NCI-H526 (cell line): ENCODE measurements around the gene CXCL14.
"Not testable (repeated sequence)": the region's sequence is repeated elsewhere in the genome, so short reads cannot be mapped to it uniquely, and the experiment has no call there.

Experiments
- DNase-seq, 2 experiments: peaks; one replicate each; lab custom pipeline; 2025; lab: John Stamatoyannopoulos, UW

CXCL14 gene

DNA sequence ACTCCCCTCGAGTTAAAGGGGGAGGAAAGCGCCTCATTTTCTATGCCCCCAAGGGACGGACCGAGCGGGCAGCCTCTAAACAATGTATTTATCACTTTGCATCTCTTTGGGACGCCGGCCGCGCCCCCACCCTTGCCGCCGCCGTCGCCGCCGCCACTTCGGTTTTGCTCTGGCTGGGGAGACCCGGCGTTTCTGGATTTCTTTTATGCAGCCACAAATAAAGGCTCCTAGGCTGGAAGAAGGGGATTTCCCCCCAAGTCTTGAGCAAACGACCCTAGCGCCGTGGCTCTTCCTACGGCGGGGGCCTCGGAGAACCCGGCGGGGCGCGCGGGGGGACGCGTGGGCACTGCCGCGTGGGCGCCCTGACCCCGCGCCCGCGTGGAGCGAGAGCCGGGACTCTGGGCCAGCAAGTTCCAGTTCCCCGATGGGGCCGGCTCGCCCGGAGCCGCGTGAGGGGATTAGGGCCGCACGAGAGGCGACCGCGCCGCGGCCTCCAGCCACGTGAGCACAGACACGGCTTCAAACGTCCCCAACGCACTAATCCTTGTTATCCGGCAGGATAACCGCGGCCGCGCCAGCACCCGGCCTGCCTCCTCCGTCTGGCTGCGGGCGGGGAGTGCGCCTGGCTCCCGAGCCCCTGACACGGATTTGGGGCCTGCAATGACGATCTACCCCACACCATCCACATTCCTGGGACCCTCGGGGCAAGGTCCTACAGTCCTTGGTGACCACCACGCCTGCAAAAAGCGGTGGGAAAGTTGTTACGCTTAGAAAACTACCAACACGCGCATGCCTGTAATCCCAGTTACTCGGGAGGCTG is 35.1 kb downstream of the CXCL14 start:
- peak in 1 of 2 experiments; percentile 36 for DNase-seq

GRCh38 chr5:135543001-135543484 is 35.7 kb downstream of the CXCL14 start:
- no peak for DNase-seq

DNA sequence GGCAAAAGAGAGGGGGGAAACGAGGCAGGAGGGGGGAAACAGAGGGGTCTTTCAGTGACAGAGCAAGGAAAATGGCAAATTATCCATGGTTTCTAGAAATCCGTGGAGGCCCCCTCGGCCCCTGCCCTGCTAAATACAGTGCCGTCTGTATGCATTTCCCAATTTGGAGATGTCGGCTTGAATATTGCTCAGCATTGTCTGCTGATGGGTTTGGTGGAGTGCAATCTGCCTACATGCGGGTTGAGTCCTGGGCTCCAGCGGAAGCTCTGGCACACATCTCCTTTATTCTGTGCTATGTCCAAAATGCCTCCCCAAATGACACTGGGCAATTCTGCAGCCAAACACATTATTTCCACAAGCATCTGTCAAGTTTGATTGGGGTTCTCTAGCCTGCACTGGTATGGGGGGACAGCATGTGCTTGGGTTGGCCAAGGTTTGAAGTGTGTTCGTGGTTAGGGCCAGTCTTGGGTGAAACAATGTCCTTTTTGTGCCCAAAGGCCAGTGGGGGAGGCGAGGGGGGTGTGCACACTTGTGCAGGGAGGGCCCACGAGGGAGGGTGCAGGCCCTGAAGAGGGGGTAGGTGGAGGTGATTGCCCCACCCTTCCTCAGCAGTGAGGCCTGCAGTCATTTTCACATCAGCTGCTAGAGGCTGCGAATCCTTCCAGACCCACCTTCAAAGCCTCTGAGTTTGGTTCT is 36.8 kb downstream of the CXCL14 start:
- DNase-seq = no peak

DNA sequence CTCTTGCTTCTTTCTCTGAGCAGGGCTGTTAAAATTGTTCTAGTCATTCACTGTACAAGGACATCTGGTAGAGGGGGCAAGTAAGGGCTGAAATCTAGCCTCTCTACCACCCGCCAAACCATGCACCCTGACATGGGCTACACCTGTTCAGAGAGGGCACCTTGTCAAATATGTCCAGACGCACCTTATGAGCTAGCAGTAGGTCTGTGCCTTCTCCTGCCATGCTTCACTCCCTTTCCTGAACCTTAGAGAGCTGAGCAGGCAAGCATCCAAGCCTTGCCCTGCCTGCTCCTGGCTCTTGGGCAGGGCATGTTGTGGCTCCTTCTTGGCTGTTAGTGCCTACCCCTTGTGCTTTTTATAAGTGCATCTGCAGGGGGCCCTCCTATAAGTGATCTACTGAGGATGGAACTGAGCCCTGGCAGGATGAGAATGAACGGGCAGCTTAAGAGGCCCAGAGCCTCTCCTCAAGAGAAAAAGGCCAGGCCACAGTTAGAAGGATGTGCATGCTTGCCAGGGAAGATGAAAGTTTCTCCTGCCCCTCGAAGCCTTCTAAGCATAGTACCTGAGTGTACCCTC is 39.3 kb downstream of the CXCL14 start:
- no peak for DNase-seq

DNA sequence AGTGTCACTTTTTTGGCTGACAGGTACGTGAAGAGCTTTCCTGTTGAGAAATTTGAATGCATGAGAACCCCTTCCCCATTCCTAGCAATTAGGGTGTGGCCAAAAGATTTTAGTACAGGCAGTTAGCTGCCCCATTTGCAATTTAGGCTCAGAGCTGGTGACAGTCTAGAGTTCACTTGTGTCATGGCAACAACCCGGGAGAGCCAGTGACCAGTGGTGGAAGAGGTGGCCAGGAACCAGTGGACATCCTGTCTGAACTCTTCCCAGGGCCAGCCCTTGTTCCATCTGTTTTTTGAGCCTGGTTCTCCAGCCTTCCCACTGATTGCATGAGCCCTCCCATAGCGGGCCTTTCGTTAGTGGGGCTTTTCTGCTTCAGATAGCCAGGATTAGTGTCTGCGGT is 40.5 kb downstream of the CXCL14 start:
- no peak for DNase-seq

- no peak for DNase-seq
Observed at GRCh38 chr5:135537745-135538144, 41.0 kb downstream of the CXCL14 start.

GRCh38 chr5:135537271-135537670 is 41.5 kb downstream of the CXCL14 start:
- DNase-seq = no peak

GRCh38 chr5:135535820-135536801 is 42.7 kb downstream of the CXCL14 start, which contains the start of gene NEUROG1:
Gene NEUROG1 (minus strand): TSS chr5:135535964. CDS start chr5:135535690, 274 bp downstream.
- peak in 1 of 2 experiments; percentile 80 for DNase-seq

GRCh38 chr5:135535420-135535819 is 43.4 kb downstream of the CXCL14 start:
- DNase-seq = peak in 1 of 2 experiments; percentile 60

DNA sequence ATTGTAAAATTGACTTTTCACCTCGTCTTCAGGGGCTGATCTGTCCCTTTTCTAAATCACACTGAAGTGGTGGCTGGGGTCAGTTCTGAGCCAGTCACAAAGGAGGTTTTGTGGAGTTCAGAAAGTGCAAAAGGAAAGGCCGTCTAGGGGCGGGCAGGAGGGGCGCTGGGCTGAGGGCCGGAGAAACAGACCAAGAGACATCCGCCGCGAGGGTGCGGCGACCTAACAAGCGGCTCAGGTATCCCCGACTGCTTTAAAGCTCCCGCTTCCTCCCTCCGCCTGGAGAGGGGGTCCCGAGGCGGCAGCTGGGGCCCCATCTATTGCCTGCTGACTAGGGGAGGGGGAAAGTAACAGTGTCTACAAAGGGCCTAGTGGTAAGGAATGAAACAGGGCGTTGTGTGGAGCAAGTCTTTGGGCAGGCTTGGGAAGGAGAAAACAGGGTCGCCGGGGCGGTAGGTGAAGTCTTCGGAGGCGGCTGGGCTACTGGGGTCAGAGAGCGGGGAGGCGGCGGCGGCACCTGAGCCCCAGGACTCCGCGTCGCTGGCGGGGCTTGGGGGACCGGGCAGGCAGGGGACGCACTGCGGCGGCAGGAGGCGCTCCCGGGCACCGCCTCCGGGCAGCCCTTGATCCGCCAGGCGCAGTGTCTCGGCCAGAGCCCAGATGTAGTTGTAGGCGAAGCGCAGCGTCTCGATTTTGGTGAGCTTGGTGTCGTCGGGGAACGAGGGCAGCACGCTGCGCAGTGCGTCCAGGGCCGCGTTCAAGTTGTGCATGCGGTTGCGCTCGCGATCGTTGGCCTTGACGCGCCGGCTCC is 44.0 kb downstream of the CXCL14 start:
- peak in 1 of 2 experiments; percentile 60 for DNase-seq

DNA sequence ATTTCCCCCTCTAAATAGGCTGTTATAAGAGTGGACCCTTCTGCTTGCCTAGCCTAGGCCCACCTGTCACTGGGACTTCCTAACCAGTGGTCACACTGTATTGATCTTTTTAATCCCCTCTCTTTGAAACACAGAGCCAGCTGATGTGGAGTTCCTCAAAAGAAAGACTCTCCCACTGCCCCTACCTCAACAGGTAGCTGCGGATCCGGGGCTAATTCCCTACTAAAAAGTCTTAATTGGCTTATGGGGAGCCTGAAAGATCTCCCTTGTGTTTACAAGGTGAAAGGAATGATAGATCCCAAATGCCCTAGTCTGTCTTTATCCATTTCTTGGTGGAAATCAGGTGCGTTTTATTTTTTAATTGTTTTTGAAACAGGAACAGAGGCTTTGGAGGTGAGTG is 45.0 kb downstream of the CXCL14 start:
- no peak for DNase-seq

DNA sequence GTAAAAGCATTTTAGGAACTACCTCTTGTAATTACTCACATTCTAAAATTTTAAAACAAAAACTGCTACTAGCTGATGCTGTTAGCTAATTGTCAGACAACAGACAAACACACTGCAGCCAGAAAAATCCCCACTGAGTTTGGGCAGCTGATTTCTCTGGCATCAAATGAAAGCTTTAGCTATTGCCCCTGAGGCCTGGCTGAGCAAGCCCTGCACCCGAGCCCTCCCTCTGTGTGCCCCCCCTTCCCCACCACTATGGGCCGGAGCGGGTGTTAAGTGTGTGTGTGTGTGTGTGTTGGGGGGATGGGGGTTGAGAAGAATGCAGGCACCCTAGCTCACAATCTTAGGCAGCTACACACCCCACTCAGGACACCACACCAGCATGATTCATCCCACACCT is 45.5 kb downstream of the CXCL14 start:
- DNase-seq = no peak

- DNase-seq = not testable (repeated sequence)
Observed at GRCh38 chr5:135529576-135529975, 49.2 kb downstream of the CXCL14 start.

DNA sequence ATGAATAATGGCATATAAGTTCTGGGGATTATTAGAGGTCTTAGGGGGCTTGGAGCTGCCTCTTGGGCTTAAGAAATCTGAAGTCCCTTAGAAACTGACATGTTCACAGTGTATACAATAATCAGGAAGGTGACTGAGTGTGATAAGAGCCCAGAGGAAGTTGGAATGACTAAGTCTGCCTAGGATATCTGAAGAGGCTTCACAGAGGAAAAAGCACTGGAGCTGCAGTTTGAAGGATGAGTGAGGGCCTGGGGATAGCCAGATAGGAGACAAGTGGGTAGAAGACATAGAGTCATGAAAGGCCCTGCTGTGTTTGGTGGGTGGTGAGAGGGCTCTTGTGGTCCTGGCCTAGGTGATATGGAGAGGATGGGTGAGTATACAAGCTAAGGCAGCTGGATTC is 51.9 kb downstream of the CXCL14 start:
- DNase-seq = no peak

GRCh38 chr5:135521964-135522363 is 56.8 kb downstream of the CXCL14 start:
- DNase-seq = no peak
